GM23248 (cell line): ENCODE measurements around the gene ZC3H15. TPM values are rescaled to one million over a fixed set of nuclear protein-coding genes. Genes with fewer than 3 reads are reported as not detected.

Experiments
- DNase-seq: peaks from one replicate; pipeline ENCODE4 v3.0.0-alpha.2; 2015
- H2AFZ ChIP-seq: fragments of 200-600 bp; sonication (generic); 2 replicates; pipeline ENCODE4 v1.6.1; 2016; ENCODE audit warnings: antibody characterized with exemption
- H3F3A ChIP-seq: fragments of 200-600 bp; sonication (generic); 2 replicates; pipeline ENCODE4 v1.6.1; 2016; ENCODE audit warnings: mild to moderate bottlenecking, antibody characterized with exemption, mixed run types; ENCODE audit not compliant: insufficient read depth
- H3K27ac ChIP-seq: fragments of 200-600 bp; sonication (generic); 2 replicates; pipeline ENCODE4 v1.5.1; 2016; ENCODE audit warnings: mild to moderate bottlenecking
- H3K27me3 ChIP-seq: fragments of 200-600 bp; sonication (generic); replicated peaks from 2 replicates; pipeline ENCODE4 v1.6.1; 2016; ENCODE audit warnings: mild to moderate bottlenecking; ENCODE audit not compliant: insufficient read depth
- H3K36me3 ChIP-seq: fragments of 200-600 bp; sonication (generic); 2 replicates; pipeline ENCODE4 v1.6.1; 2016; ENCODE audit warnings: low read depth, mild to moderate bottlenecking
- H3K4me1 ChIP-seq: fragments of 200-600 bp; sonication (generic); 2 replicates; pipeline ENCODE4 v1.6.1; 2016; ENCODE audit warnings: mild to moderate bottlenecking; ENCODE audit not compliant: insufficient read depth
- H3K4me2 ChIP-seq: fragments of 200-600 bp; sonication (generic); one replicate; pipeline ENCODE4 v1.6.1; 2016; ENCODE audit warnings: mild to moderate bottlenecking; ENCODE audit not compliant: unreplicated experiment
- H3K4me3 ChIP-seq: fragments of 200-600 bp; sonication (generic); 2 replicates; pipeline ENCODE4 v1.5.1; 2016; ENCODE audit warnings: mild to moderate bottlenecking
- H3K79me2 ChIP-seq: fragments of 200-600 bp; sonication (generic); 2 replicates; pipeline ENCODE4 v1.6.1; 2016; ENCODE audit warnings: mild to moderate bottlenecking; ENCODE audit not compliant: insufficient read depth
- H3K9ac ChIP-seq: fragments of 200-600 bp; sonication (generic); 2 replicates; pipeline ENCODE4 v1.6.1; 2016; ENCODE audit warnings: mild to moderate bottlenecking
- H3K9me2 ChIP-seq: fragments of 200-600 bp; sonication (generic); 2 replicates; pipeline ENCODE4 v1.6.1; 2016; ENCODE audit warnings: mixed run types, mild to moderate bottlenecking, moderate library complexity; ENCODE audit not compliant: insufficient read depth
- H3K9me3 ChIP-seq: fragments of 200-600 bp; sonication (generic); one replicate; pipeline ENCODE4 v1.6.1; 2017; ENCODE audit warnings: low read depth
- H4K20me1 ChIP-seq: fragments of 200-600 bp; sonication (generic); 2 replicates; pipeline ENCODE4 v1.6.0; 2016; ENCODE audit not compliant: insufficient read depth
- EZH2 ChIP-seq: fragments of 200-600 bp; sonication (generic); IDR thresholded peaks from 2 replicates; pipeline ENCODE4 v1.6.1; 2018; ENCODE audit warnings: antibody characterized with exemption, mild to moderate bottlenecking; ENCODE audit not compliant: insufficient read depth, poor library complexity, severe bottlenecking
- EZH2phosphoT487 ChIP-seq: fragments of 200-600 bp; sonication (generic); IDR thresholded peaks from 2 replicates; pipeline ENCODE4 v1.6.1; 2018; ENCODE audit warnings: antibody characterized with exemption, moderate library complexity, mild to moderate bottlenecking, low read depth; ENCODE audit not compliant: insufficient read depth
- WGBS, 2 experiments: methylation state at CpG; one replicate each; pipeline ENCODE4 v1.1.6; 2015 to 2017; ENCODE audit warnings: low lambda C conversion rate in 2 of 2, low coverage in 1 of 2; ENCODE audit errors: missing lambda C conversion rate in 2 of 2; 5-methylcytosine and 5-hydroxymethylcytosine counted together
- in situ Hi-C: fragments of 300-500 bp; cut with MboI; formaldehyde crosslinking; loops from 2 replicates; pipeline ENCODE4 v1.15.0; 2020
- polyA plus RNA-seq: library from polyadenylated mRNA; unstranded; fragments of >200 nt; fragmentation: Nextera tagmentation; extraction: Ambion mirVana; gene quantifications from 2 replicates; pipeline ENCODE4 v1.2.1, GENCODE V29; 2016
- total RNA-seq: library from RNA; depleted of rRNA; stranded (reverse); fragments of >200 nt; shearing (Covaris generic); gene quantifications from 2 replicates; pipeline ENCODE4 v1.2.3, GENCODE V29; 2014; rRNA removed

Gene ZC3H15
- total and polyA plus RNA-seq, 2 experiments from 2014 or later: 43.8 to 88.7 TPM

DNA sequence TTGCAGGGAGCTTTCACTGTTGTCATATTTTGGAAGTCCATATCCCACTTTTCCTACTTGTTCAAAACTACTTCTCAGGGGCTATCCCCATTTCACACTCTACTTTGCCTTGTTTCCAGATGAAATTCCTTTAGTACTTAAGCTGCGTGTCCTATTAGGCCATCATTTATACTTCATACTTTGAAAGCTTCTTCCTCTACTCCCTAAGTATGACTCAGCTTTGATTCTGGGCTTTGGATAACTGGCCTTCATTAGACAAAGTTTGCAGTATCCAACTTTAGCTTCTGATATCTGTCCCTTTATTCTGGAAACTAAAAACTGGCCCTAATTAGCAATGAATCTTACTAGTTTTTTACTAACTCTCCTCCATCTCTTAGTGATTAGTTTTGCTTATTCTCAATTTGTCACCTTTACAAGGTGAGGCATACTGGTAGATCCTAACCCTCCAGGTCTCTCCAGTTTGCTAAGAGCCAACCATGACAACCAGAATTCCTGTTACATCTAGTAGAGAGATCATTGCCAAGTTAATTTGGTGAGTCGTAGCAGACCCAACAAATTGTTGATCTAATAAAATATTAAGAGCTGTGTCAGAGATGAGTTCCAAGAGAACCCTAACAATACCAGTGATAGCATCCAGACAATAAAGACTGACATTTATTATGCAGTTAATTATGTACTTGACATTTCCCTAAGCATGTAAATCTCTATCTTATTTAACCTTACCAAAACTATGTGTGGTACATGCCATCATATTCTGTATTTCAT is 72.6 kb downstream of the ZC3H15 start:
- WGBS, 2 experiments: 37 to 47% methylated on average over 2 of the region's 2 CpGs
- peaks cover 6% of the 10 kb centered on the region; the same call in 1 of the 2 replicates for H3K4me1 ChIP-seq
- TF ChIP-seq EZH2 (no peak), EZH2phosphoT487 (no peak)
- no peaks in the 10 kb centered on the region for H4K20me1 ChIP-seq
- no peaks in the 10 kb centered on the region for H3K27me3 ChIP-seq
- H3F3A ChIP-seq: 0 out of 2 replicates have a peak, but pooled peaks cover 5% of the 10 kb centered on the region
- no peaks in the 10 kb centered on the region for H3K9me2 ChIP-seq
- H3K9ac ChIP-seq: no peak overlapping the region
- in situ Hi-C loops: no loop called here
- peak; percentile 36 for DNase-seq
- no peaks in the 10 kb centered on the region for H3K79me2 ChIP-seq
- H3K9me3 ChIP-seq: no peaks in the 10 kb centered on the region
- no peak overlapping the region for H2AFZ ChIP-seq
- no peak overlapping the region for H3K27ac ChIP-seq
- H3K36me3 ChIP-seq: no peaks in the 10 kb centered on the region
- no peak overlapping the region for H3K4me2 ChIP-seq
- H3K4me3 ChIP-seq: no peak overlapping the region

Other genes starting within 250 kb of the ZC3H15 start
- gene ITGAV, start 103.8 kb downstream of the ZC3H15 start, total RNA-seq: 233 and 250 TPM in 2 replicates
- 56.8 and 61.9 TPM in 2 replicates for gene ITGAV, start 103.8 kb downstream of the ZC3H15 start, polyA plus RNA-seq
- 14.1 and 19.9 TPM in 2 replicates for gene FAM171B, start 207.8 kb downstream of the ZC3H15 start, total RNA-seq
- gene FAM171B, start 207.8 kb downstream of the ZC3H15 start, polyA plus RNA-seq: 9.5 and 9.9 TPM in 2 replicates